Right ventricle myocardium inferior (tissue), 1 donor: ENCODE measurements around the gene POLR2I. TPM values are rescaled to one million over a fixed set of nuclear protein-coding genes. Genes with fewer than 3 reads are reported as not detected.
"Not testable (repeated sequence)": the region's sequence is repeated elsewhere in the genome, so short reads cannot be mapped to it uniquely, and the experiment has no call there.

Source experiments
- ATAC-seq: fragments of 200-7000 bp; cut with Tn5 transposase; one replicate; pipeline ENCODE4 v1.9.1; 2020; ENCODE audit warnings: mild to moderate bottlenecking, moderate library complexity
- DNase-seq: peaks from one replicate; pipeline ENCODE4 v3.0.0; 2021; ENCODE audit errors: missing footprints
- intact Hi-C: fragments of 100-400 bp; cut with DNase I; formaldehyde crosslinking; loops from one replicate; pipeline ENCODE4 v1.11.0; 2022
- total RNA-seq: library from RNA; stranded (reverse); fragmentation: NEBNext Ultra II Directional; extraction: Animal tissue kit (Norgen Biotek cat#: 25700); gene quantifications from one replicate; pipeline ENCODE4 v1.2.1, GENCODE V29; 2021
- donor health status: DM: no; HTN: yes; CAD: no; lungs with severe emphysema.

POLR2I gene
- total RNA-seq, 1 donor from 2014 or later, result 145 TPM

DNA sequence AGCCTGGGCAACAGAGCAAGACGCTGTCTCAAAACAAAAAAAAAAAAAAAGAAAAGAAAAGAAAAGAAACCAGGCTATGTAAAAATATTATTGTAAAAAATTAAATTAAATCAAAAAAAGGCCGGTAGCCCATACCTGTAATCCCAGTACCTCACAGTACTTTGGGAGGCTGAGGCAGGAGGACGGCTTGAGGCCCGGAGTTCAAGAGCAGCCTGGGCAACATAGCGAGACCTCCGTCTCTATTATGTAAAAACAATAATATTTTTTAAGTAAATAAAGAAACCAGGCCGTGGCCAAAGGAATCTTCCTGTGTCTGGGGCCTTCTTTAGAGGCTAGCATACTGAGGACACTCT is 24.4 kb upstream of the POLR2I start:
- DNase-seq, result no peak
- ATAC-seq, result no peak
- intact Hi-C loops, result no loop called here

DNA sequence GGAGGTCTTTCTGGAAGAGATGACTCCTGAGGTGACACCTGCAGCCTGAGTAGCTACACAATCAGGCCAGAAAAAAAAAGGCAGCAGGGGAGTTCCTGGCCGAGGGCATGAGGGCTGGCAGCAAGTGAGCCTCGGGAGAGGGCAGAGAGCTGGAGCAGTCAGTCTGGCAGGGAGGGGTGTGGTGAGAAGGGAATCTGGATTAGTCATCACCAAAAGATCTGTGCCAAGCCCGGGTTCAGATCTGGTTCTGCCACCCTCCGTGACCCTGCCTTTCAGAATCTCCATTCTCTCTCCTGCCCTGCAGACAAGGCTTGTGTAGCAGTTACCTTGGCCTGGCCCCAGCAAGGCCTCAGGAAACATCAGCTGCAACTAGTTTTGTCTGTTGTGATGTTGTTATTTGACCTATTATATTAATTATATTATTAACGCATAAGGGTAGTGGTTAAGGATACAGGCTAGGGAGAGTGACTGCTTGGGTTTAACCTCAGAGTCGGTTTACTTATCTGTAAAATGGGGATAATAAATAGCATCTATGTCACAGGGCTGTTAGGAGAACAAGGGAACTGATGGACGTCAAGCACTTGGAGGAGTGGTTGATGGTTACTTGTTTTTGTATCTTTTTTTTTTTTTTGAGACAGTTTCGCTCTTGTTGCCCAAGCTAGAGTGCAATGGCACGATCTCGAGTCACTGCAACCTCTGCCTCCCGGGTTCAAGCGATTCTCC is 22.4 kb upstream of the POLR2I start:
- ATAC-seq (no peak), DNase-seq (no peak)
- intact Hi-C loops, result no loop called here

DNA sequence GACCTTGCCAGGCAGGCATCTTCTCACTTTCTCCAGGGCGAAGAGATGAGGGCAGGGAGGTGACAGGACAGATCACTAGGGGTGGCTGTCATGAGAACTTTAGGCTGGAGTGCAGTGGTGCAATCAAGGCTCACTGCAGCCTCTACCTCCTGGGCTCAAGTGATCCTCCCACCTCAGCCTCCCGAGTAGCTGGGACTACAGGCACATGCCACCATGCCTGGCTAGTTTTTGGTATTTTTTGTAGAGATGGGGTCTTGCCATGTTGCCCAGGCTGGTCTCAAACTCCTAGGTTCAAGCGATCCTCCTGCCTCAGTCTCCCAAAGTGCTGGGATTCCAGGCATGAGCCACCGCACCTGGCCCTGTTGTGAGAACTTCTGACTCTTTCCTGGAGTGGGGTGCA is 20.2 kb upstream of the POLR2I start:
- ATAC-seq, intact Hi-C loops, DNase-seq: not testable (repeated sequence)

DNA sequence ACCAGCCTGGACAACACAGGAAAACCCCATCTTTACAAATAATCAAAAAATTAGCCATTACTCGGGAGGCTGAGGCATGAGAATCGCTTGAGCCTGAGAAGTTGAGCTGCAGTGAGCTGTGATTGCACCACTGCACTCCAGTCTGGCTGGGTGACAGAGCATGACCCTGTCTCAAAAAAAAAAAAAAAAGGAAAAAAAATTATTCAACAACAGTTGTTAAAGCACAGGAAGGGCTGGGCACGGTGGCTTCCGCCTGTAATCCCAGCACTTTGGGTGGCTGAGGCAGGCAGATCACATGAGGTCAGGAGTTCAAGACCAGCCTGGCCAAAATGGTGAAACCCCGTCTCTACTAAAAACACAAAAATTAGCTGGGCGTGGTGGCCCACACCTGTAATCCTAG is 16.5 kb upstream of the POLR2I start:
- ATAC-seq, intact Hi-C loops: not testable (repeated sequence)
- DNase-seq, result peak; percentile 75

DNA sequence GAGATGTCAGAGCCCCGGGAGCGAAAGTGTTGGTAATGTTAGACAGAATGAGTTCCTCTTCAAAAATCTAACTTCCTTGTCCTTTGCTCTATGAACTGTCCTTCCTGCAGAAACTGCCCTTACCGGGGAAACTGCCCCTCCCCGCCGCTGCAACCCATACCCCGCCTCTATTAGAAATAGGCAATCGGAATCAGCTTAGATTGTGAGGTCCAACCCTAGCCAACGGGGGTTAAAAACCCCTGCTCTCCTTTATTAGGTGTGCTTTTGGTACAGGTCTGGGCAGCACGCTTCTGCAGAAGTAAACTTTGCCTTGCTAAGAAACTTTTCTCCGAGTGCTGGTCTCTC is 13.7 kb upstream of the POLR2I start:
- no peak for DNase-seq
- intact Hi-C loops, result loop anchor here (1.0 kb wide), 1 partner anchor 24 kb away; the partner anchor contains the start of gene COX7A1
- peak; percentile 5 for ATAC-seq

DNA sequence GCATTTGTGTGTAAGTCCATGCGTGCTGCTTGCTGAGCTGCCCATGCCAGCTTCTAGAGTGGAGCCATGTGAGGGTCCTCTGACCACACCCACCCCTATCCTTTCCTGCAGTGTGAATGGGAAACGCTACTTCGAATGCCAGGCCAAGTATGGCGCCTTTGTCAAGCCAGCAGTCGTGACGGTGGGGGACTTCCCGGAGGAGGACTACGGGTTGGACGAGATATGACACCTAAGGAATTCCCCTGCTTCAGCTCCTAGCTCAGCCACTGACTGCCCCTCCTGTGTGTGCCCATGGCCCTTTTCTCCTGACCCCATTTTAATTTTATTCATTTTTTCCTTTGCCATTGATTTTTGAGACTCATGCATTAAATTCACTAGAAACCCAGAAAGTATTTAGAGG is 10.9 kb upstream of the POLR2I start:
- DNase-seq (peak; percentile 35), ATAC-seq (no peak)
- intact Hi-C loops, result no loop called here

DNA sequence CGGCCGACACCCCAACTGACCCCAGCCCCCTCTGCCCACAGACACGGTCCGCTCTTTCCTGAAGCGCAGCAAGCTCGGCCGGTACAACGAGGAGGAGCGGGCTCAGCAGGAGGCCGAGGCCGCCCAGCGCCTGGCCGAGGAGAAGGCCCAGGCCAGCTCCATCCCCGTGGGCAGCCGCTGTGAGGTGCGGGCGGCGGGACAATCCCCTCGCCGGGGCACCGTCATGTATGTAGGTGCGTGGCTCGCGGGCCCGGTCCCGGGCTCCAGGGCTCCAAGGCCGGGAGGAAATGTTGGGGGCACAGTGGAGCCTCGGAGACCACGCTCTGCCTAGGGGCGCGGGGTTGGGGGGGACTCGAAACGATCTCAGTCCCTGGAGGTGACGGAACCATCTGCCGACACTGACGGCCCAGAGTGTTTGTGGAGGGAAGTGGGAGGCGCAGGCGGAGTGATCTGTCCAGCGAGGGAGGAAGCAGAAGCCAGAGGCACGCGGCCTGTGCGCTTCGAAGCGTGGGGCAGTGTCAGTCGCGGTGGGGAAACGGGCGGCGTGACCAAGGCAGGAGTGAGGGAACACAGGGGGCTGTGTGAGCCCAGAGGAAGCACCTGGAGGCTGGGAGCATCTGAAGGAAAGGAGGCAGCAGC is 6.9 kb upstream of the POLR2I start:
- DNase-seq (peak; percentile 58), ATAC-seq (no peak)
- intact Hi-C loops, result no loop called here

DNA sequence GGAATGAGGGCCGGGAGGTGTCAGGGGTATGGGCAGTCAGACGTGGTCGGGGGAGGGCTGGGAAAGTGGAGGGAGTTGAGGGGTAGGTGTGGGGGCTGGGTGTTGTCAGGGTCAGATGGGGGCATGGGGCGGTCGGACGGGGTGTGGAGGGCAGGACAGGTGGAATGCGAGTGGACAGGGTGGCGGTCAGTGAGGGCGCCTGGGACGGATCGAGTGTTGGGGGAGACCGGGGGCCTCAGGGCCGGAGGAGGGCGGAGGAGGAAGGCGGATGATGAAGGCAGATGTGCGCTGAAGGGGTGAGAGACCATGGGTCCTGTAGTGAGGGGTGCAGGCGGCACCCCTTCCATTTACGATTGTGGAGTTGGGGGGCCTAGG is 6.3 kb upstream of the POLR2I start:
- intact Hi-C loops, result no loop called here
- ATAC-seq, result no peak
- no peak for DNase-seq

DNA sequence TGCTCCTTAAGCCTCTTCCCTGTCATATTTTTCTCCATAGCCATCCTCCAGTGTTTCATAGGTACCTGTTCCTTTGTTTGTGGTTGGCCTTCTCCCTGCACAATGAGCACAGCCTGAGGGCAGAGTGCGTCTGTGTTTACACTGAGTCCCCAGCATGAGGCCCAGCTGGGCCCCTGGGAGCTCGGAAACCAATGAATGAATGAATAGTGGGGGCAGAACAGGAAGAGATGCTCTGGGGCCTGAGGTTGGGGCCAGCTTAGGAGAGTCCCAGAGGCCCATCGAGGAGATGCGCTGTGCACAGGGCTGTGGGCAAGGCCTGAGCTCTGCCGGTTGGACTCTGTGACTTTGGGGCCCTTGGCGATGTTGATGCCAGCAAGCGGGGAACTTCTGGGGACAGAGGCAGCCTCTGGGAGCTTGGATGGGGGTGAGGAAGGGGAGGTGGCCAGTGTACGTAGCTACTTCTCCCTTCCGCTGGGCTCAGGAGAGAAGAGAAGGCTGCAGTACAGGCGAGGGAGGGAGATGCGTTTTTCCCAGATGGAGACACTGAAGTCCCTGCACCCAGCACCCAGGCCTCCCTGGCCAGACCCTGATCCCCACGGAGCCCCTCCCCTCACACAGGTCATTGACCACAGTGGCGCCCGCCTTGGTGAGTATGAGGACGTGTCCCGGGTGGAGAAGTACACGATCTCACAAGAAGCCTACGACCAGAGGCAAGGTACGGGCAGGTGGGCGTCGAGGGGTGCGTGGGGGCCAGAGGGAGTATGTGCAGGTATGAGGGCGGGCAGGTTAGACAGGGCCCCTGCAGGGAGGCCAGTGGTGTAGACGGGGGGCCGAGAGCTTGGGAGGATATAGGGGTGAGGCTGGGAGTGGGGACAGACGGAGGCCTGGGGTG is 5.7 kb upstream of the POLR2I start:
- ATAC-seq (no peak), DNase-seq (no peak)
- intact Hi-C loops, result no loop called here

DNA sequence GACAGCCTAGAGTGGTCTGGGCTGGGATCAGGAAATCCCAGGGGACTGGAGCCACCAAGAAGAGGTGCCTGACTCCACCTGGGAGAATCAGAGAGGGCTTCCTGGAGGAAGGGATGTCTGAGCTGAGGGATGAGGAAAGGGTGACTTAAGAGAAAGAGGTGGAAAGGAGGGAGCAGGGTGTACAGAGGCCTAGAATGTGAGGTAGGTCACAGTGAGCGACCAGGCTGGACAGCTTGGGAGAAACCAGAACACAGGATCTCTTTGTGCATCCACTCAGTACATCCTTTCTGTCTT is 1.6 kb upstream of the POLR2I start:
- intact Hi-C loops, result loop anchor here (10.0 kb wide), 1 partner anchor 371 kb away; the partner anchor contains the start of genes IGFLR1, LIN37, PSENEN and U2AF1L4
- ATAC-seq, result no peak

DNA sequence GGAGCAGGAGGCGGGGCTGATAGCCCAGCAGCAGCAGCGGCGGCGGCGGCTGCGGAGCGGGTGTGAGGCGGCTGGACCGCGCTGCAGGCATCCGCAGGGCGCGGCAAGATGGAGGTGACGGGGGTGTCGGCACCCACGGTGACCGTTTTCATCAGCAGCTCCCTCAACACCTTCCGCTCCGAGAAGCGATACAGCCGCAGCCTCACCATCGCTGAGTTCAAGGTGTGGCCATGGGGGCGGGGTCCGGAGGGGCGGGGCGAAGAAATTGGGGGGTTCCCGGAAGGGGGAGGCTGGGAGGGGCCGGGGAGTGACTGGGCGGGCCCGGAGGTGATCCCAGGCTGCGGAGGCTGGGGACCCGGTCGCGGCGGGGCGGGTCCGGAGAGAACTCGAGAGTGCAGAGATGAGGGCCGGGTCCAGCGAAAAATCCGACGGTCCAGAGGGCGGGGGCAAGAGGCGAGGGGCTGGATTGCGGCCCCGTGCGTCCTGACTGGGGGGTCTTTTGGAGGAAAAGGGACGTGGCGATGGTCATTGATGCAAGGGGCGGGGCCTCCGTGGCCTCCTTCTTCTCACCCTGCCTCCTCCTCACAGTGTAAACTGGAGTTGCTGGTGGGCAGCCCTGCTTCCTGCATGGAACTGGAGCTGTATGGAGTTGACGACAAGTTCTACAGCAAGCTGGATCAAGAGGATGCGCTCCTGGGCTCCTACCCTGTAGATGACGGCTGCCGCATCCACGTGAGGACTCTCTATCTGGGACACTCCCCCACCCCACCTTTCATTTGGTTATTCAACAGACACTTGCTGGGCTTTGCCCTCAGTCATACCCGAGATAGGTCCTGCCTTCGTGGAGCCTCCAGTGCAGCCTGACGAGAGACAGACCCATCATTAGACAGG is 1.0 kb upstream of the POLR2I start, which contains the start of gene TBCB:
Gene TBCB (plus strand): TSS at position 16 of the 891 bp plus-strand sequence. CDS start 93 bp downstream, at position 109.
- intact Hi-C loops, result loop anchor here (1.0 to 10.0 kb wide), 3 partner anchors 12 to 371 kb away; partner anchors contain the start of genes IGFLR1, LIN37, PSENEN and THAP8
- ATAC-seq (peak; percentile 65), DNase-seq (peak; percentile 92)

More for the DNA sequence above, 1.6 kb upstream of the POLR2I start:
- DNase-seq, result no peak

DNA sequence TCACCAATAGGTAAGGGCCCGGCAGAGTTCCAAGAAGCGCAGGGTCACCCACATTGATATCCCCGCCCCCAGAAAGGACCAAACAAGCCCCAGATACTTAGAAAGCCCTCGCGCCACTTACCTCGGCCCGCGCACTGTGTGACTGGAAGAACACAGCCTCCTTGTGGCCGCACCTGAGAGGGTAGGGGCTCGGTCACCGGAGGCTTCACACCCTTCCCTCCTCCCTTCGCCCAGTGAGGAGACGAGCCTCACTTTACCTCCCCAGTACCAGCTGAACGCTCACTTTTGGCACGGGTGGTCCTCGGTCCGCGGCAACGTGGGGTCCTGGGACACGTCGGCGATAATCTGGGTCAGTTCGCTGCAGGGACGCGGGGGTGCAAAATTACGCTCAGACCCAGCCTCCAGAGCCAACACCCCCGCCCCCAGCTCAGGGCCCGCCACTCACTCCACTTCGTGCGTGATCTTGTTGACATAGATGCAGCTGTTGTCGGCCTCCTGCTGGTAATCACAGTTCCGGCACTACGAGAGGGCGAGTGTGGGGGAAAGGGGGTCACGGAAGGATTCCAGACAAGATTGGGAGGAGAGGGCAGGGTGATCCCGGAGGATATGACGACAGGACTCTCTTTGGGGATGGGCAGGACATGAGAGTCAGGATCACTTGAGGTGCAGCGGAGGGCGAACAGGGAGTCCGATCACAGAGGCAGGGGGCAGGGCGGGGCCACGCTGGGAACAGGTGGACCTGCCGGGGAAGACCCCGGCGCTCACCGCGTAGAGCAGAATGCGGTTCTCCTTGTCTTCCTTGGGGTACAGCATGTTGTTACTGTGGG is 568 bp downstream of the POLR2I start:
- DNase-seq, result no peak
- ATAC-seq, result no peak
- intact Hi-C loops, result loop anchor here (2.0 to 10.0 kb wide), 2 partner anchors 59 to 369 kb away; partner anchors contain the start of genes IGFLR1, LIN37, PSENEN and THAP8

DNA sequence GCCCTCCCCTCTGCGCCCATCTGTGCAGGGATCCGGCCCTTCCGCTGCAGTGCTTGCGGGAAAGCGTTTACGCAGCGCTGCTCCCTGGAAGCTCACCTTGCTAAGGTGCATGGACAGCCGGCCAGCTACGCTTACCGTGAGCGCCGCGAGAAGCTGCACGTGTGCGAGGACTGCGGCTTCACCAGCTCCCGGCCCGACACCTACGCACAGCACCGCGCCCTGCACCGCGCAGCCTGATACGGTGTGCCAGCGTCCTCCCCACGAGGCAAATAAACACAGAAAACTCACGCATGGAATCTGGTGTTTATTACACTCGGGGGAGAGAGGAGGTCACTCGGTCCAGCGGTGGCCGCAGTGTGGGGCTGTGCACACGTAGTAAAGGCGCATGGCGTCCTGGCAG is 1.2 kb downstream of the POLR2I start:
- DNase-seq (no peak), ATAC-seq (no peak)
- intact Hi-C loops, result loop anchor here (10.0 kb wide), 1 partner anchor 369 kb away; the partner anchor contains the start of genes IGFLR1, LIN37, PSENEN and U2AF1L4

DNA sequence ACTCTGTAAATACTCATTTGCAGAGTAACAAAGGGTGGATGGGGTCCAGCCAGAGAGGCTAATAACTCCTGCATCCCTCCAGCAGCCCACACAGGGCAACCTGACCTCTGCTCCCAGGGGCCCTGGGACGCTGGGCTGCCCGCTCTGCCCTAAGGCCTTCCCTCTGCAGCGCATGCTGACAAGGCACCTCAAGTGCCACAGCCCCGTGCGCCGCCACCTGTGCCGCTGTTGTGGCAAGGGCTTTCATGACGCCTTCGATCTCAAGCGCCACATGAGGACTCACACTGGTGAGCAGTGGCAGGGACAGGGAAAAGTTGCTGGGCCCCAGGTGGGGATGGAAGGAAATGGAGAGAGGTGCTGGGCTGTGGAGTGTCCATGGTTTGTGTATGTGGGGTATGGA is 2.0 kb downstream of the POLR2I start:
- intact Hi-C loops, result loop anchor here (10.0 kb wide), 1 partner anchor 368 kb away; the partner anchor contains the start of genes IGFLR1, LIN37, PSENEN and U2AF1L4
- DNase-seq, result no peak
- no peak for ATAC-seq

DNA sequence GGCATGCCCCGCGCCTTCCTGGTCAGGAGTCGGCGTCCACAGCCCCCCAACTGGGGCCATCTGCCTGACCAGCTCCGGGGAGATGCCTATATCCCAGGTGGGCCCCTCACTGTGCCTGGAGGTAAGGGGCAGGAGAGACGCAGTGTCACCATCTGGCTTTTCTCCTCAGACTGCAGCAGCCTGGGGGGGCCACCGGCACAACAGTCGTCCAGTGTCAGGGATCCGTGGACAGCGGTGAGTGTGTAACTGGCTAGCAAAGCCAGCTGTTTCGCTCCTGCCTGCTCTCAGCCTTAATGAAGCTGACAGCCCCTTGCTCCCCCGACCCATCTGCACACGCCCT is 3.5 kb downstream of the POLR2I start:
- intact Hi-C loops, result loop anchor here (10.0 kb wide), 1 partner anchor 366 kb away; the partner anchor contains the start of genes IGFLR1, LIN37, PSENEN and U2AF1L4
- no peak for DNase-seq

DNA sequence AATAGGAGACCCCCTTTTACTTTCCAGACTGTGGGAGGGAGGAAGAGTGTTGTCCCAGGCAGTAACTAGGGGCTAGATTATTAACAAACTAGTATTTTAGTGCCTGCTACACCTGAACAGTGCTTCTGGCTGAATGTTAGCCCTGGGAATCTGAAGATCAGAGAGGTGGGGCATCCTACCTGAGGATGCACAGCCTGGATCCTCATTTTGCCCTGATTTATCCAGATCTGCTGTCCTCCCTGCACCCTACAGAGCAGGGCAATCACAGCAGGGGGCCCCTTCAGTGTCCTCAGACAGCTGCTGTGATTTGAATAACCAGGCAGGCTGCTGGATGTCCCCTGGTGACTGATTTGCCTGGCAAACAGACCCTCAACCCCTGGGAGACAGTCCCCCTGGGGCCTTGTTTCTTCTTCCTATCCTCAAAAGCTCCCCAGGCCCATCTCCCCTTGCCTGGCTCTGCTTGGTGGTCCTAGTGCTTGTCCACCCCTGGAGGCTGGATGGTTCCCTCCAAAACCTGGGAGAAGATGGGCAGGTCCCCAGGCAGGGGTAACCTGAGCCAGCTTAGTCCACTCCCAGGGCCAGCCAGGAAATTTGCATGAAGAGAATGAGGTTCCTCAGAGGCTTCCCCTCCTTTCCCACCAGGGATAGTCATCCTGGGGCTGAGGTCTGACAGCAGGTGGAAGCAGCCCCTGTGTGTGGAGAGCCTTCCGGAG is 4.0 kb downstream of the POLR2I start, which contains the start of gene OVOL3:
Gene OVOL3 (plus strand): TSS at position 657 of the 713 bp plus-strand sequence. CDS start 60 bp downstream, outside the sequence.
- intact Hi-C loops, result loop anchor here (10.0 kb wide), 1 partner anchor 366 kb away; the partner anchor contains the start of genes IGFLR1, LIN37, PSENEN and U2AF1L4
- DNase-seq, result peak; percentile 27
- ATAC-seq, result no peak

More for the DNA sequence above, 3.5 kb downstream of the POLR2I start:
- ATAC-seq, result no peak

DNA sequence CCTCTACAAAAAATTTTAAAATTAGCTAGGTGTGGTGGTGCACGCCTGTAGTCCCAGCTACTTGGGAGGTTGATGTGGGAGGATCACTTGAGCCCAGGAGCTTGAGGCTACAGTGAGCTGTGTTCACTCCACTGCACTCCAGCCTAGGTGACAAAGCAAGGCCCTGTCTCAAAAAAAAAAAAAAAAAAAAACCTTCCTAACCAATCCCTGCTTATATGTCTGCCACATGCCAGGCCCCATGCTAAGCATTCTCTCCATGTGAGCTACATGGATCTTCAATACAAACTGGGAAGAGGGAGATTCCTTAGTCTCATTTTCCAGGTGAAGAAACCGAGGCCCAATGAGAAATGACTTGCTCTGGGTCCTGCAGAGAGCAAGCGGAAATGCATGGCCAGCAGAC is 6.0 kb downstream of the POLR2I start:
- intact Hi-C loops, result no loop called here

More for the DNA sequence above, 6.0 kb downstream of the POLR2I start:
- ATAC-seq (no peak), DNase-seq (no peak)
